RWPE1 (cell line): Measurements from ENCODE around the gene HRK.
A peak's percentile ranks its signal among the peaks of the same experiment; 100 is the strongest.

ENCODE experiments used
- CTCF ChIA-PET: fragments of 350-600 bp; sonication (Branson Sonifier 250); formaldehyde crosslinking; extraction: SDS; loops from one replicate; lab custom pipeline; 2021; lab: Yijun Ruan, JAX
- POLR2A ChIA-PET: fragments of 400-600 bp; formaldehyde crosslinking; extraction: SDS; loops from one replicate; lab custom pipeline; 2020; ENCODE audit warnings: antibody characterized with exemption; ENCODE audit not compliant: low non-redundant PET; lab: Yijun Ruan, JAX
- DNase-seq: peaks from one replicate; pipeline ENCODE4 v3.0.0; 2012; ENCODE audit warnings: low spot score
- H3K27ac ChIP-seq: fragments of 450-650 bp; 2 replicates; pipeline ENCODE4 v1.5.1; 2017
- TF ChIP-seq, protein P1 (sequence below): fragments of 450-650 bp; conservative IDR thresholded peaks from 2 replicates; pipeline ENCODE4 v1.5.1; 2017; ENCODE audit warnings: low read depth, mild to moderate bottlenecking

Gene HRK

DNA sequence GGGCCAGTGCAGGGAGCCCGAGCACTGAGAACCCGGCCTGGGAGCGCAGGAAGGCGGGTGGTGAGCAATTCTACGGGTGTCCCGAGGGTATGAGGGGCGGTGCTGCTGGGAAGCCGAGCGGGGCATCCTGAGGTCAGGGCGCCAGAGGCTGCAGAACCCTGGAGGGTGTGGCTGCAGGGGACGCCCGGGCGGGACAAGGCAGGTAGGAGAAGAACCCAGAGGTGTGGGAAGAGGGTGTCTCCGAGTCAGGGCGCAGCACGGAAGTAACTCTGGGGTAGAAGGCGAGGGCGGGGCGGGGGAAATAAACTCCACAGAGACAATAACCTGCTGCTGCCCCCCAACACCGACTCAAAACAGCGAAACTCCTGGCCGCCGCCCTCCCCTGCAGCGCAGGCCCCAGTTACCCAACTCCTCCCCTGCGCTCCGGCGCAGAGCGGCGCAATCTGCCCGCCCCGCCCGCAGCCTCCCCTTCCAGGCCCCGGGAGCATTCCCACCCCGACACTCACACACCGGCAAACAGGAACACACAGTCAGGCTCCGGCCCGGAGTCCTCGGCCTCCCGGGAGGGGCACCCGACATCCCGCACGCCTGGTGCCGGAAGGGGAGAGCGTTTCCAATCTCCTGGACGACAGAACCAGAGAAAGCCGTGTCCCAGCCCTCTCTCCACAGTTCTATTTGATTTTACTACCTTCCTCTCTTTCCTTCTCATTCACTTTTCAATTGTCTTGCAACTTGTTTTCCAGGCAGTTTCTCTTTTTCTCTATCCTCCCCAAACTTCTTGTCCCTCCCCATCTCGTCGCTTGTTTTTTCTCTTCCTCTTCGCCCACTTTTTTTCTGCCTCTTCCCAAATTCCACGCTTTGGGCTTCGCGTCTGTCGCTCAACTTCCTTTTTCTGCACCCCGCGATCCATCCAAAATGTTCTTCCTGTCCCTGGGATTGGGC, 2.4 kb downstream of the HRK start:
- POLR2A ChIA-PET = no interaction called here
- peak overlapping the region; percentile 60 for H3K27ac ChIP-seq
- DNase-seq = peak; percentile 74
- CTCF ChIA-PET = interaction anchor here (0.6 kb wide), 2 partner anchors 59 to 843 kb away, joined by 3 to 6 read pairs; no protein-coding TSS in a partner anchor
- TF ChIP-seq, protein P1, sequence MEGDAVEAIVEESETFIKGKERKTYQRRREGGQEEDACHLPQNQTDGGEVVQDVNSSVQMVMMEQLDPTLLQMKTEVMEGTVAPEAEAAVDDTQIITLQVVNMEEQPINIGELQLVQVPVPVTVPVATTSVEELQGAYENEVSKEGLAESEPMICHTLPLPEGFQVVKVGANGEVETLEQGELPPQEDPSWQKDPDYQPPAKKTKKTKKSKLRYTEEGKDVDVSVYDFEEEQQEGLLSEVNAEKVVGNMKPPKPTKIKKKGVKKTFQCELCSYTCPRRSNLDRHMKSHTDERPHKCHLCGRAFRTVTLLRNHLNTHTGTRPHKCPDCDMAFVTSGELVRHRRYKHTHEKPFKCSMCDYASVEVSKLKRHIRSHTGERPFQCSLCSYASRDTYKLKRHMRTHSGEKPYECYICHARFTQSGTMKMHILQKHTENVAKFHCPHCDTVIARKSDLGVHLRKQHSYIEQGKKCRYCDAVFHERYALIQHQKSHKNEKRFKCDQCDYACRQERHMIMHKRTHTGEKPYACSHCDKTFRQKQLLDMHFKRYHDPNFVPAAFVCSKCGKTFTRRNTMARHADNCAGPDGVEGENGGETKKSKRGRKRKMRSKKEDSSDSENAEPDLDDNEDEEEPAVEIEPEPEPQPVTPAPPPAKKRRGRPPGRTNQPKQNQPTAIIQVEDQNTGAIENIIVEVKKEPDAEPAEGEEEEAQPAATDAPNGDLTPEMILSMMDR = no peak

GRCh38 chr12:116876151-116876869, 4.9 kb downstream of the HRK start:
- ChIA-PET POLR2A (no interaction called here), CTCF (no interaction called here)
- DNase-seq = no peak
- TF ChIP-seq, protein P1 = no peak
- no peak overlapping the region for H3K27ac ChIP-seq

DNA sequence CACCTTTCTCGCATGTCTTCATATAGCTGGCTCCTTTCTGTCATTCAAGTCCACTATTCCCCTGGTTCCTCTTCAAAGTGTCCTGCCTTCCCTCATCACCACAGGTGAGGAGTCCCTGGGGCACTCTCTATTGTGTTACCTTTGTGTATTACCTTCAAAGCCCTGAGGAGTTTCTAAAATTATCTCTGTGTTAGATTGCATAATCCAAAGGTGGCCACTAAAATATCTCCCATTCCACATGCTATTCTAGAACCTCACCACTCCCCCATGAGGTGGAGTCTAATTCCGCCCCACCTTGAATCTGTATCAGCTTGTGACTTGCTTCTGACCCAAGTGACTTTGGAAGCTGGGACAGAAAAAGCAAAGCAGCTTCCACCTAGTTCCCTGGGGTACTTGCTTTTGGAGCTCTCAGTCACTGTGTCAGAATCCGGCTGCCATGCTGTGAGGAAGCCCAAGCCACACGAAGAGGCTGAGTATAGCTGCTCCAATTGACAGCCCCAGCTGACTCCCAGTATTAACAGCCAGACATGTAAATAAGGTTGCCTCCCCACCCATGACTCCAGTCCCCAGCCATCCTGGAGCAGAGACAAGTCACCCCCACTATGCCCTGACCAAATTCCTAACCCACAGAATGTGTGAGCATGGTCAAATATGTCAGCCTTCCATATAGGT, 6.8 kb downstream of the HRK start:
- TF ChIP-seq, protein P1 = no peak
- ChIA-PET POLR2A (no interaction called here), CTCF (no interaction called here)
- no peak for DNase-seq
- H3K27ac ChIP-seq = no peak overlapping the region

DNA sequence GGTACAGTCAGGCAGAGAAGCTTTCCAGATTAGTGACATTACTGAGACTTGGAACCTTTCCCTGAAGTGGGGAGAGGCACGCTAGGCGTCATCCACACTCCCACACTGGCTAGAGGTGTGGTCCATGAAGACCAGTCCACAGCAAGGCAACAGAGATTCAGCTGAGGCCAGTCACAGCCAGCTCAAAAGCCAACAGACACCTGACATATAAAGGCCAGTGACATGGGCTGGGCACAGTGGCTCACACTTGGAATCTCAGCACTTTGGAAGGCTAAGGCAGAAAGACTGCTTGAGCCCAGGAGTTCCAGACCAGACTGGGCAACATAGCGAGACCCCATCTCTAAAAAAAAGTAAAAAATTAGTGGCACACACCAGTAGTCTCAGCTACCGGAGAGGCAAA, 10.9 kb downstream of the HRK start:
- POLR2A ChIA-PET = no interaction called here
- no peak for DNase-seq
- TF ChIP-seq, protein P1 = no peak
- CTCF ChIA-PET = no interaction called here
- no peak overlapping the region for H3K27ac ChIP-seq

DNA sequence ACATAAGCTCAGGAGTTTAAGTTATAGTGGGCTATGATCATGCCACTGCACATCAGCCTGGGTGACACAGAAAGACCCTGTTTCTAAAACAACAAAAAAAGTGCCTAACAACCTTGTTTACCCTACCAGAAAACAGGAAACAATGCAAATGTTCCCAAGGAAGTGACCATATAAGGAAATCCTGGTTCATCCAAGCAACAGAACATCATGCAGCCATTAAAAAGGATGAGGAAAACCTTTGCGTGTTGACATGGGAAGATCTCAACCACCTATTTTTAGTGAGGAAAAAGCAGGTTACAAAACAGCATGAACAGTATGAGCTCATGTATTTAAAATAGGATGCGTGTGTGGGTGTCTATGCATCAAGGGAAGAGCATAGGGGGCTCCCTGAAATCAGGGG, 13.7 kb downstream of the HRK start:
- CTCF ChIA-PET = interaction anchor here (0.6 to 0.7 kb wide), 2 partner anchors 11 to 13 kb away, joined by 3 to 5 read pairs; no protein-coding TSS in a partner anchor
- no peak overlapping the region for H3K27ac ChIP-seq
- POLR2A ChIA-PET = no interaction called here

More for the DNA sequence above, 13.7 kb downstream of the HRK start:
- DNase-seq = no peak
- TF ChIP-seq, protein P1 = no peak
